ENCODE data around the gene MYEF2.
A peak's percentile ranks its signal among the peaks of the same experiment; 100 is the strongest.

The MYEF2 gene

DNA sequence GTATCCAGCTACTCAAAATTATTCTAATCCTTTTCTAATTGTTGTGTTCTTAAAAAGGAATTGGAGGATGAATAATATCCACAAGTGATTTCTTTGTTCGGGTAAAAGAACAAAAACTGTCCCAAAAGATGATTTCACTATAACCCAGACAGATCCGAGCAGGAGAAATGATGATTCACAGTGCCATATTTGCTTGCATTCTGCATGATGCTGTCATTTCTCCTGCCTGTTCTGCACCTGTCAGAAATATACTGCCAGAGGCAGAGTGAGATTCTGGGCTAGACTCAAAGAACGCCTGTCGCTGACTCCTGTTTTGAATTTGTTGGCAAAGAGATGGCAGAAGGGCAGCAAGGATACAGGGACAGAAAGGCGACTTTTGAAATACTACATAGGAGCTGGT is 92.0 kb downstream of the MYEF2 start:
- H3K4me3 ChIP-seq (replicated peaks; ENCODE audit: low read depth, low read length), result no peak overlapping the region
- TF ChIP-seq, protein P1, sequence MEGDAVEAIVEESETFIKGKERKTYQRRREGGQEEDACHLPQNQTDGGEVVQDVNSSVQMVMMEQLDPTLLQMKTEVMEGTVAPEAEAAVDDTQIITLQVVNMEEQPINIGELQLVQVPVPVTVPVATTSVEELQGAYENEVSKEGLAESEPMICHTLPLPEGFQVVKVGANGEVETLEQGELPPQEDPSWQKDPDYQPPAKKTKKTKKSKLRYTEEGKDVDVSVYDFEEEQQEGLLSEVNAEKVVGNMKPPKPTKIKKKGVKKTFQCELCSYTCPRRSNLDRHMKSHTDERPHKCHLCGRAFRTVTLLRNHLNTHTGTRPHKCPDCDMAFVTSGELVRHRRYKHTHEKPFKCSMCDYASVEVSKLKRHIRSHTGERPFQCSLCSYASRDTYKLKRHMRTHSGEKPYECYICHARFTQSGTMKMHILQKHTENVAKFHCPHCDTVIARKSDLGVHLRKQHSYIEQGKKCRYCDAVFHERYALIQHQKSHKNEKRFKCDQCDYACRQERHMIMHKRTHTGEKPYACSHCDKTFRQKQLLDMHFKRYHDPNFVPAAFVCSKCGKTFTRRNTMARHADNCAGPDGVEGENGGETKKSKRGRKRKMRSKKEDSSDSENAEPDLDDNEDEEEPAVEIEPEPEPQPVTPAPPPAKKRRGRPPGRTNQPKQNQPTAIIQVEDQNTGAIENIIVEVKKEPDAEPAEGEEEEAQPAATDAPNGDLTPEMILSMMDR (IDR thresholded peaks at IDR 0.05; ENCODE audit: low read length, missing control alignments), result no peak
- no peak for DNase-seq (ENCODE audit: low read depth)

GRCh38 chr15:48085591-48085930 is 92.5 kb downstream of the MYEF2 start:
- no peak overlapping the region for H3K4me3 ChIP-seq (replicated peaks; ENCODE audit: low read depth, low read length)
- TF ChIP-seq, protein P1 (IDR thresholded peaks at IDR 0.05; ENCODE audit: low read length, missing control alignments), result no peak
- no peak for DNase-seq (ENCODE audit: low read depth)

GRCh38 chr15:48084759-48085590 is 93.1 kb downstream of the MYEF2 start:
- DNase-seq (ENCODE audit: low read depth), result peak; percentile 55
- TF ChIP-seq, protein P1 (IDR thresholded peaks at IDR 0.05; ENCODE audit: low read length, missing control alignments), result peak; percentile 54
- no peak overlapping the region for H3K4me3 ChIP-seq (replicated peaks; ENCODE audit: low read depth, low read length)
